LHCN-M2 (cell line): Measurements from ENCODE around the gene EGLN2. TPM values are rescaled to one million over a fixed set of nuclear protein-coding genes. Genes with fewer than 3 reads are reported as not detected.
"Not testable (repeated sequence)": the region's sequence is repeated elsewhere in the genome, so short reads cannot be mapped to it uniquely, and the experiment has no call there.

Experiments used
- DNase-seq: peaks from one replicate; pipeline ENCODE4 v3.0.0-alpha.2; 2012; ENCODE audit warnings: low read depth
- total RNA-seq: library from RNA; depleted of rRNA; stranded (reverse); fragments of >200 nt; gene quantifications from 2 replicates; pipeline ENCODE4 v1.2.3, GENCODE V29; 2014

Gene EGLN2
- total RNA-seq, 1 experiment from 2014 or later = 101 TPM

GRCh38 chr19:40776364-40776763 is 22.6 kb upstream of the EGLN2 start:
- no peak for DNase-seq

GRCh38 chr19:40776932-40777644 is 21.9 kb upstream of the EGLN2 start:
- DNase-seq = peak; percentile 91

- DNase-seq = no peak
These were observed 21.4 kb upstream of the EGLN2 start for GRCh38 chr19:40777645-40777936.

GRCh38 chr19:40777937-40778705 is 20.9 kb upstream of the EGLN2 start, which contains the start of gene RAB4B:
Gene RAB4B (plus strand): TSS chr19:40778247. CDS start chr19:40778376, 129 bp downstream.
- peak; percentile 99 for DNase-seq

GRCh38 chr19:40778706-40779284 is 20.2 kb upstream of the EGLN2 start:
- peak; percentile 15 for DNase-seq

- DNase-seq = no peak
These were observed 18.4 kb upstream of the EGLN2 start for GRCh38 chr19:40780582-40780981.

- no peak for DNase-seq
These were observed 17.9 kb upstream of the EGLN2 start for GRCh38 chr19:40781140-40781539.

- no peak for DNase-seq
These were observed 15.3 kb upstream of the EGLN2 start for GRCh38 chr19:40783711-40784110.

- not testable (repeated sequence) for DNase-seq
These were observed 14.8 kb upstream of the EGLN2 start for GRCh38 chr19:40784146-40784545.

GRCh38 chr19:40785526-40785925 is 13.5 kb upstream of the EGLN2 start:
- DNase-seq = no peak

- no peak for DNase-seq
These were observed 12.6 kb upstream of the EGLN2 start for GRCh38 chr19:40786060-40787037.

GRCh38 chr19:40791349-40791748 is 7.6 kb upstream of the EGLN2 start:
- no peak for DNase-seq

- DNase-seq = no peak
These were observed 7.0 kb upstream of the EGLN2 start for GRCh38 chr19:40791996-40792395.

- no peak for DNase-seq
These were observed 1.6 kb upstream of the EGLN2 start for GRCh38 chr19:40797166-40797962.

GRCh38 chr19:40797963-40798682 is 868 bp upstream of the EGLN2 start:
- DNase-seq = peak; percentile 66

- DNase-seq = no peak
These were observed 757 bp downstream of the EGLN2 start for GRCh38 chr19:40799558-40800338.

GRCh38 chr19:40800339-40800996 is 1.5 kb downstream of the EGLN2 start:
- DNase-seq = no peak

- DNase-seq = no peak
These were observed 2.0 kb downstream of the EGLN2 start for GRCh38 chr19:40800997-40801377.
